Smooth muscle cell (in vitro differentiated cells): ENCODE data around the gene CUTC. TPM values are rescaled to one million over a fixed set of nuclear protein-coding genes. Genes with fewer than 3 reads are reported as not detected.

Source experiments
- DNase-seq: peaks from one replicate; lab custom pipeline; 2025; ENCODE audit not compliant: unreplicated experiment; lab: John Stamatoyannopoulos, UW
- H2AFZ ChIP-seq: fragments of 200-600 bp; sonication (generic); 2 replicates; pipeline ENCODE4 v1.6.0; 2016; ENCODE audit warnings: antibody characterized with exemption, low read depth, mild to moderate bottlenecking
- H3F3A ChIP-seq: fragments of 200-600 bp; sonication (generic); 2 replicates; pipeline ENCODE4 v1.6.0; 2017; ENCODE audit warnings: antibody characterized with exemption, low read depth
- H3K27ac ChIP-seq: fragments of 200-600 bp; sonication (generic); 2 replicates; pipeline ENCODE4 v1.5.1; 2016; ENCODE audit warnings: low read depth, mild to moderate bottlenecking
- H3K27me3 ChIP-seq: fragments of 200-600 bp; sonication (generic); 2 replicates; pipeline ENCODE4 v1.6.1; 2016; ENCODE audit warnings: low read depth, mild to moderate bottlenecking
- H3K36me3 ChIP-seq: fragments of 200-600 bp; sonication (generic); 2 replicates; pipeline ENCODE4 v1.5.1; 2016; ENCODE audit warnings: low read depth
- H3K4me1 ChIP-seq: fragments of 200-600 bp; sonication (generic); 2 replicates; pipeline ENCODE4 v1.5.1; 2016; ENCODE audit warnings: low read depth
- H3K4me2 ChIP-seq: fragments of 200-600 bp; sonication (generic); 2 replicates; pipeline ENCODE4 v1.6.0; 2016; ENCODE audit warnings: mild to moderate bottlenecking
- H3K4me3 ChIP-seq: fragments of 200-600 bp; sonication (generic); 2 replicates; pipeline ENCODE4 v1.5.1; 2016; ENCODE audit warnings: mild to moderate bottlenecking
- H3K79me2 ChIP-seq: fragments of 200-600 bp; sonication (generic); 2 replicates; pipeline ENCODE4 v1.6.0; 2016; ENCODE audit warnings: low read depth, mild to moderate bottlenecking
- H3K9ac ChIP-seq: fragments of 200-600 bp; sonication (generic); 2 replicates; pipeline ENCODE4 v1.6.0; 2016; ENCODE audit warnings: low read depth
- H3K9me3 ChIP-seq: fragments of 200-600 bp; sonication (generic); replicated peaks from 2 replicates; pipeline ENCODE4 v1.5.1; 2016; ENCODE audit warnings: low read depth
- H4K20me1 ChIP-seq: fragments of 200-600 bp; sonication (generic); 2 replicates; pipeline ENCODE4 v1.6.0; 2016; ENCODE audit warnings: low read depth
- WGBS: methylation state at CpG from one replicate; pipeline ENCODE4 v1.1.7; 2016; ENCODE audit warnings: low lambda C conversion rate; 5-methylcytosine and 5-hydroxymethylcytosine counted together
- polyA plus RNA-seq: library from polyadenylated mRNA; unstranded; fragments of >200 nt; fragmentation: Nextera tagmentation; extraction: Ambion mirVana; gene quantifications from 2 replicates; pipeline ENCODE4 v1.2.1, GENCODE V29; 2016
- total RNA-seq: library from RNA; depleted of rRNA; stranded (reverse); fragments of >200 nt; gene quantifications from 2 replicates; pipeline ENCODE4 v1.2.3, GENCODE V29; 2014
- TF ChIP-seq, protein P1 (sequence below): fragments of 200-600 bp; sonication (generic); IDR thresholded peaks from 2 replicates; pipeline ENCODE4 v1.5.1; 2017; ENCODE audit warnings: borderline replicate concordance, mild to moderate bottlenecking, antibody characterized with exemption; ENCODE audit not compliant: insufficient read depth, poor library complexity, severe bottlenecking

CUTC gene
- total and polyA plus RNA-seq, 2 experiments from 2014 or later = 16.0 to 20.1 TPM

DNA sequence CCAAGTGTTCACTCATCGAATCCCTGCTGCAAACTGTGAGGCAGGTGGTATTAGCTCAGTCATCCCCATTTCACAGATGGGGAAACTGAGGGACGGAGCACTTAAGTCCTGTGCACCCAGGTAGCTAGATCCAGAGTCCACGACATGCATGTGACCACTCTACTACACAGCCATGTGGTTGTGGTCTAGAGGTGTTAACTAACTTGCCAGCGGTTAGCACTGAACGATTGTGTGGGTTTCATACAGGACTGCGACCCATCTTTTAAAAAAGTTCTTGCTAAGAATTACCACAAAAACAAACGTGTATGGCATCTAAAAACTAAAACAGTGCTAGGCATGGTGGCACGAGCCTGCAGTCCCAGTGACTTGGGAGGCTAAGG is 34.3 kb downstream of the CUTC start:
- Histone ChIP-seq H3K4me1 (no peaks in the 10 kb centered on the region), H3K27ac (no peak overlapping the region), H3K36me3 (no peaks in the 10 kb centered on the region), H3F3A (no peaks in the 10 kb centered on the region), H3K9me3 (no peaks in the 10 kb centered on the region), H4K20me1 (no peaks in the 10 kb centered on the region), H3K27me3 (no peaks in the 10 kb centered on the region), H3K4me3 (no peak overlapping the region), H3K9ac (no peak overlapping the region), H3K4me2 (no peak overlapping the region), H3K79me2 (no peaks in the 10 kb centered on the region), H2AFZ (no peak overlapping the region)
- WGBS = 83% methylated on average over 8 of the region's 8 CpGs
- TF ChIP-seq, protein P1, sequence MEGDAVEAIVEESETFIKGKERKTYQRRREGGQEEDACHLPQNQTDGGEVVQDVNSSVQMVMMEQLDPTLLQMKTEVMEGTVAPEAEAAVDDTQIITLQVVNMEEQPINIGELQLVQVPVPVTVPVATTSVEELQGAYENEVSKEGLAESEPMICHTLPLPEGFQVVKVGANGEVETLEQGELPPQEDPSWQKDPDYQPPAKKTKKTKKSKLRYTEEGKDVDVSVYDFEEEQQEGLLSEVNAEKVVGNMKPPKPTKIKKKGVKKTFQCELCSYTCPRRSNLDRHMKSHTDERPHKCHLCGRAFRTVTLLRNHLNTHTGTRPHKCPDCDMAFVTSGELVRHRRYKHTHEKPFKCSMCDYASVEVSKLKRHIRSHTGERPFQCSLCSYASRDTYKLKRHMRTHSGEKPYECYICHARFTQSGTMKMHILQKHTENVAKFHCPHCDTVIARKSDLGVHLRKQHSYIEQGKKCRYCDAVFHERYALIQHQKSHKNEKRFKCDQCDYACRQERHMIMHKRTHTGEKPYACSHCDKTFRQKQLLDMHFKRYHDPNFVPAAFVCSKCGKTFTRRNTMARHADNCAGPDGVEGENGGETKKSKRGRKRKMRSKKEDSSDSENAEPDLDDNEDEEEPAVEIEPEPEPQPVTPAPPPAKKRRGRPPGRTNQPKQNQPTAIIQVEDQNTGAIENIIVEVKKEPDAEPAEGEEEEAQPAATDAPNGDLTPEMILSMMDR = no peak
- no peak for DNase-seq

DNA sequence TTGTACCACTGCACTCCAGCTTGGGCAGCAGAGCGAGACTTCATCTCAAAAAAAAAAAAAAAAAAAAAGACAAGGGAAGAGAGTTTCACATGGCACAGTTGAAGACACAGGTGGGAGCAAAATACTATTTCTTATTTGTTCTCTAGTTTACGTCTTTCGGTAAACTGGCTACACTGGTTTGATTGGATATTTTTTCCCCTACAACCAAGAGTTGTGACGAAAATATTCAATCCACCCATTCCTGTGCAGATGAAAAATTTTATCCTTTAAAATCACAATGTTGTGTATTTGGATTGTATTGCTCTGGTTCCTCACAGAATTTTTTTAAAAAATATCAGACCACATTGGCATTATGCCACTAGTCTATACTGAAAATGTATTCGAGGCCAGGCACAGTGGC is 35.9 kb downstream of the CUTC start:
- H2AFZ ChIP-seq = no peak overlapping the region
- no peaks in the 10 kb centered on the region for H3K27me3 ChIP-seq
- DNase-seq = no peak
- H3F3A ChIP-seq = no peaks in the 10 kb centered on the region
- TF ChIP-seq, protein P1 = no peak
- no peaks in the 10 kb centered on the region for H3K9me3 ChIP-seq
- no peaks in the 10 kb centered on the region for H3K79me2 ChIP-seq
- no peak overlapping the region for H3K9ac ChIP-seq
- WGBS = 71% methylated on average over 5 of the region's 5 CpGs
- no peaks in the 10 kb centered on the region for H3K36me3 ChIP-seq
- H3K27ac ChIP-seq = no peak overlapping the region
- H3K4me3 ChIP-seq = no peak overlapping the region
- no peak overlapping the region for H3K4me2 ChIP-seq
- H4K20me1 ChIP-seq = no peaks in the 10 kb centered on the region
- no peaks in the 10 kb centered on the region for H3K4me1 ChIP-seq

DNA sequence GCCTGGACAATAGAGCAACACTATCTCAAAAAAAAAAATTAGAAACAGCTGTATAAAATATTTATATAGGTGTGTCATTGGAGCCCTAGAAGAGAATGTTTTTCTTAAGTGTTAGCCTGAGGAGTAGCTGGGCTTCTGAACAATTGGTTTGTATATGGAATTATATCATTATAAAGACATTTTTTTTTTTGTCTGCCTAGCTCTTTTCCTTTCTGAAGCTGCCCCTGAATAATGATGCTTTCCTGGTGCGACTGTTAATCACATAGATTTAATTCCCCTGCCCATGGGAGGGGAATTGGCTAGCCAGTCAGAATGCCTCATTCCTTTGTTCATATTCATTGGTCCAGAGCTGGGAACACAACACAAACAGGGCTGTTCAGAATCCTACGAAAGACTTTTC is 36.5 kb downstream of the CUTC start:
- Histone ChIP-seq H3K4me3 (no peak overlapping the region), H3K9me3 (no peaks in the 10 kb centered on the region), H3K36me3 (no peaks in the 10 kb centered on the region), H3K27me3 (no peaks in the 10 kb centered on the region), H2AFZ (no peak overlapping the region), H3K27ac (no peak overlapping the region), H3K79me2 (no peaks in the 10 kb centered on the region), H4K20me1 (no peaks in the 10 kb centered on the region), H3K4me2 (no peak overlapping the region), H3K9ac (no peak overlapping the region), H3K4me1 (no peaks in the 10 kb centered on the region), H3F3A (no peaks in the 10 kb centered on the region)
- WGBS = 89% methylated on average over 2 of the region's 2 CpGs
- TF ChIP-seq, protein P1 = no peak
- DNase-seq = no peak

- H2AFZ ChIP-seq = no peak overlapping the region
- H3K9ac ChIP-seq = no peak overlapping the region
- WGBS = 94% methylated on average over 5 of the region's 5 CpGs
- TF ChIP-seq, protein P1 = no peak
- H3K27ac ChIP-seq = no peak overlapping the region
- no peak overlapping the region for H3K4me2 ChIP-seq
- no peaks in the 10 kb centered on the region for H3K36me3 ChIP-seq
- H3K27me3 ChIP-seq = no peaks in the 10 kb centered on the region
- H3K4me3 ChIP-seq = no peak overlapping the region
- no peaks in the 10 kb centered on the region for H3K4me1 ChIP-seq
- H3K9me3 ChIP-seq = no peaks in the 10 kb centered on the region
- no peaks in the 10 kb centered on the region for H3F3A ChIP-seq
- H4K20me1 ChIP-seq = no peaks in the 10 kb centered on the region
- no peaks in the 10 kb centered on the region for H3K79me2 ChIP-seq
- no peak for DNase-seq
Measured at GRCh38 chr10:99769706-99770105, 37.7 kb downstream of the CUTC start.
